OCI-LY1 (cell line): ENCODE measurements around the gene SMIM29.
A peak's percentile ranks its signal among the peaks of the same experiment; 100 is the strongest.

ENCODE experiments used
- H2AFZ ChIP-seq: fragments of 200-600 bp; sonication (generic), shearing (Covaris generic); 2 replicates; pipeline ENCODE4 v1.6.0; 2014; ENCODE audit warnings: antibody characterized with exemption, mild to moderate bottlenecking, low read length
- H3F3A ChIP-seq: fragments of 200-600 bp; sonication (generic), shearing (Covaris generic); 2 replicates; pipeline ENCODE4 v1.6.0; 2014; ENCODE audit warnings: mild to moderate bottlenecking, antibody characterized with exemption, low read length, moderate library complexity; ENCODE audit not compliant: insufficient read depth
- H3K27ac ChIP-seq: fragments of 200-600 bp; sonication (generic); 2 replicates; pipeline ENCODE4 v1.5.1; 2014; ENCODE audit warnings: low read length, mixed run types, mild to moderate bottlenecking, low read depth; ENCODE audit not compliant: poor library complexity, severe bottlenecking
- H3K27me3 ChIP-seq: fragments of 200-600 bp; sonication (generic); 2 replicates; pipeline ENCODE4 v1.6.0; 2014; ENCODE audit warnings: antibody characterized with exemption, mild to moderate bottlenecking, low read length, moderate library complexity; ENCODE audit not compliant: insufficient read depth
- H3K36me3 ChIP-seq: fragments of 200-600 bp; sonication (generic); 2 replicates; pipeline ENCODE4 v1.6.1; 2014; ENCODE audit warnings: mild to moderate bottlenecking, antibody characterized with exemption, low read length, moderate library complexity, mixed read lengths; ENCODE audit not compliant: insufficient read depth
- H3K4me1 ChIP-seq: fragments of 200-600 bp; sonication (generic); 2 replicates; pipeline ENCODE4 v1.5.1; 2014; ENCODE audit warnings: mild to moderate bottlenecking, low read length, moderate library complexity; ENCODE audit not compliant: insufficient read depth, severe bottlenecking
- H3K4me2 ChIP-seq: fragments of 200-600 bp; sonication (generic), shearing (Covaris generic); 2 replicates; pipeline ENCODE4 v1.6.1; 2014; ENCODE audit warnings: low read length
- H3K4me3 ChIP-seq: fragments of 200-600 bp; sonication (generic); 2 replicates; pipeline ENCODE4 v1.5.1; 2014; ENCODE audit warnings: low read length, low read depth, mild to moderate bottlenecking, mixed read lengths; ENCODE audit not compliant: poor library complexity, severe bottlenecking
- H3K79me2 ChIP-seq: fragments of 200-600 bp; shearing (Covaris generic); 2 replicates; pipeline ENCODE4 v1.6.1; 2016; ENCODE audit warnings: mixed run types, low read length, mixed read lengths; ENCODE audit not compliant: insufficient read depth
- H3K9ac ChIP-seq: fragments of 200-600 bp; sonication (generic), shearing (Covaris generic); 2 replicates; pipeline ENCODE4 v1.6.1; 2014; ENCODE audit warnings: mild to moderate bottlenecking, low read length, mixed read lengths
- H3K9me2 ChIP-seq: fragments of 200-600 bp; sonication (generic), shearing (Covaris generic); 2 replicates; pipeline ENCODE4 v1.6.1; 2014; ENCODE audit warnings: low read depth, mild to moderate bottlenecking, low read length, mixed read lengths
- H3K9me3 ChIP-seq: fragments of 200-600 bp; shearing (Covaris generic); 2 replicates; pipeline ENCODE4 v1.6.1; 2014; ENCODE audit warnings: low read length, mixed read lengths
- H4K20me1 ChIP-seq: fragments of 200-600 bp; sonication (generic), shearing (Covaris generic); 2 replicates; pipeline ENCODE4 v1.6.0; 2016; ENCODE audit warnings: mild to moderate bottlenecking, low read length; ENCODE audit not compliant: insufficient read depth
- EZH2 ChIP-seq: fragments of 200-600 bp; sonication (generic), shearing (Covaris generic); IDR thresholded peaks from 2 replicates; pipeline ENCODE4 v1.8.0; 2017; ENCODE audit warnings: borderline replicate concordance, mixed run types, mild to moderate bottlenecking, antibody characterized with exemption, low read length, moderate library complexity, mixed read lengths
- TF ChIP-seq, protein P1 (sequence below): fragments of 200-600 bp; sonication (generic), shearing (Covaris generic); IDR thresholded peaks from 2 replicates; pipeline ENCODE4 v1.5.1; 2017; ENCODE audit warnings: mild to moderate bottlenecking, antibody characterized with exemption, low read length, moderate library complexity, mixed read lengths

SMIM29 gene

DNA sequence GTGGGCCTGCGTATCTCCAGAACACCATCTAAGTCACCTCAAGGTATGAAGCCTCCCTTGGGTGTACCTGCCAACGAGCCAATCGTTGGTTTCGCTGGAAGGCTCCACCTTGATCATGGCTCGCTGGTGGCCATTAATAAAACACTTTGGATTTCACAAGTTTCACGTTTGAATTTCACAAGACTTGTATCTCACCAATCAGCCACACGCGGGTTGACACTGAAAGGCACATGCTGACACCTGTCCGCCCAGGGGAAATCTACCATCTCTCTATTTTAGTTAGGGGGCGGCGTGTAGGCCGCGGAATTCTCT lies 12.7 kb downstream of the SMIM29 start:
- H3F3A ChIP-seq, result no peaks in the 10 kb centered on the region; the same call in 1 of the 2 replicates
- peaks cover 40% of the 10 kb centered on the region for H3K4me1 ChIP-seq
- H3K27ac ChIP-seq, result peak overlapping the region; percentile 92
- peak overlapping the region; percentile 92 for H3K9ac ChIP-seq
- H3K9me3 ChIP-seq, result no peaks in the 10 kb centered on the region
- H3K4me3 ChIP-seq, result peak overlapping the region; percentile 69
- H4K20me1 ChIP-seq, result no peaks in the 10 kb centered on the region
- H3K36me3 ChIP-seq, result peaks cover 35% of the 10 kb centered on the region
- no peak for TF ChIP-seq EZH2
- H3K27me3 ChIP-seq, result no peaks in the 10 kb centered on the region
- H2AFZ ChIP-seq, result no peak overlapping the region
- H3K79me2 ChIP-seq, result peaks cover 32% of the 10 kb centered on the region
- no peaks in the 10 kb centered on the region for H3K9me2 ChIP-seq
- H3K4me2 ChIP-seq, result peak overlapping the region; percentile 74

DNA sequence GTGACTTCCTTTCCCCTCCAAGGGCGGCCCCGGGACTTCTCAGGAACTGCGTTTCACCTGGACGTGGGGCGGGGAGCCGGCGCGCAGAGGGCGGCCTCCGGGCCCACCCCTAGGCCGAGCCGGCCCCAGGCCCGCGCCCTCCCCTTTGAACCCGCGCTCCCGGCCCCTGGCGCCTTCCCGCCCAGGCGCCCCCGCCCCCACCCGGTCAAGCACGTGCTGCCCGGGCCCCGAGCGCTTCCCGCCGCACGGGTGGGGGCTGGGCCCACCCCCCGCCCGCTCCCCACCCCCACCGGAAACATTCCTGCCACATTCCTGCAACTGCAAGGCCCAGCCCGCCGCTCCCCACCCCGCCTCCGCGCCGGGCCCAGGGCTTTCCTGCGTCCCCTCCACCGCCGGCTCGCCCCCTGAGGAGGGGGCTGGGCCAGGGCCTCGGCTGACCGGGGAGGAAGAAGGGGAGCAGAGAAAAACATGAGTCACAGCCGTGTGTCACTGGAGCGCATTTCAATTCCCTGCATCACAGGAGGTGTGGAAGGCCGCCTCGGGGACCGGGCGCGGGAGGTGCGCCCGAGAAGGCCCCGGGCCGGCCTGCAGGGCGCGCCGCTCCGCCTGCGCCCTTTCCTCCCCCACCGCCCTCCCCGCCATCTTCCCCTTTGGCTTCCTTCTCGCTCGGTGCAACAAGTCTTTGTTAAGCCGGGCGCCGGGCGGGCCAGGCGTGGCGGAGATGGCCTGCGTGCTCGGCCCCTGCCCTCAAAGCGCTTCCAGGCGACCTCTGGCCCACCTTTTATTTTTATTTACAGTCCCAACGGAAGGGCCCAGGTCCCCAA lies 13.3 kb downstream of the SMIM29 start:
- no peak overlapping the region for H2AFZ ChIP-seq
- H3K9me2 ChIP-seq, result no peaks in the 10 kb centered on the region
- H3K9ac ChIP-seq, result peak overlapping the region; percentile 92
- no peaks in the 10 kb centered on the region for H3K9me3 ChIP-seq
- H3K4me2 ChIP-seq, result peak overlapping the region; percentile 74
- peak overlapping the region; percentile 69 for H3K4me3 ChIP-seq
- TF ChIP-seq EZH2, result no peak
- TF ChIP-seq, protein P1, sequence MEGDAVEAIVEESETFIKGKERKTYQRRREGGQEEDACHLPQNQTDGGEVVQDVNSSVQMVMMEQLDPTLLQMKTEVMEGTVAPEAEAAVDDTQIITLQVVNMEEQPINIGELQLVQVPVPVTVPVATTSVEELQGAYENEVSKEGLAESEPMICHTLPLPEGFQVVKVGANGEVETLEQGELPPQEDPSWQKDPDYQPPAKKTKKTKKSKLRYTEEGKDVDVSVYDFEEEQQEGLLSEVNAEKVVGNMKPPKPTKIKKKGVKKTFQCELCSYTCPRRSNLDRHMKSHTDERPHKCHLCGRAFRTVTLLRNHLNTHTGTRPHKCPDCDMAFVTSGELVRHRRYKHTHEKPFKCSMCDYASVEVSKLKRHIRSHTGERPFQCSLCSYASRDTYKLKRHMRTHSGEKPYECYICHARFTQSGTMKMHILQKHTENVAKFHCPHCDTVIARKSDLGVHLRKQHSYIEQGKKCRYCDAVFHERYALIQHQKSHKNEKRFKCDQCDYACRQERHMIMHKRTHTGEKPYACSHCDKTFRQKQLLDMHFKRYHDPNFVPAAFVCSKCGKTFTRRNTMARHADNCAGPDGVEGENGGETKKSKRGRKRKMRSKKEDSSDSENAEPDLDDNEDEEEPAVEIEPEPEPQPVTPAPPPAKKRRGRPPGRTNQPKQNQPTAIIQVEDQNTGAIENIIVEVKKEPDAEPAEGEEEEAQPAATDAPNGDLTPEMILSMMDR, result no peak
- no peaks in the 10 kb centered on the region; the same call in 1 of the 2 replicates for H3F3A ChIP-seq
- H3K4me1 ChIP-seq, result peaks cover 40% of the 10 kb centered on the region
- no peaks in the 10 kb centered on the region for H3K27me3 ChIP-seq
- no peaks in the 10 kb centered on the region for H4K20me1 ChIP-seq
- peaks cover 30% of the 10 kb centered on the region for H3K36me3 ChIP-seq
- peaks cover 31% of the 10 kb centered on the region for H3K79me2 ChIP-seq
- peak overlapping the region; percentile 92 for H3K27ac ChIP-seq

DNA sequence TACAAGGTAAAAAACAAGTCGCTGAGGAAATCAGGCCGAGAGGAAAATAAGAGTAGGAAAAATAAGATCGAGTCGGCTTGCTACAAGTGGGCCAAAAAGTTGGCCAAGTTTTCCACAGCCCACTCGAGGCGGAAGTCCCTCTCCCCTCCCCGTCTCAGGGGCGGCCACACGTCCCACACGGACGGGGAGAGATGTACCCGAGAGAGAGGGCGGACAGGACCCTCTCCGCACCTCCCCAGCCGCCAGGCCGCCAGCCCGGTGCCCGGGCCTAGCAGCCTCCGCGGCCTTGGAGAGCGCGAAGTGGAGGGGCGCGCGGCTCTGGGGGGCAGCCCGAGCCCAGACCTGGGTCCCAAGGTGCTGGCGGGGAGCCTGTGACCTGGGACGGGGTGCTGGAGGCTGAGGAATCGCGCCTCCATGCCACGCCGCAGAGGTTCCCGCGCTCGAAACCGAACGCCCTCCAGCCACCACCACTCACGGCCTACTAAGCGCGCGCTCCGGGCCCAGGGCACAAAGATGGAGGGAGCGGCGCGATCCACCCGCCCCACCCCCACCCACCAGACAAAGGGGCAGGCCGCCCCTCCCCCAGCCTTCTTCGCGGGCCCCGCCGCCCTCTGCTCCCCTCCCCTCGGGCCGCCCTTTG lies 14.0 kb downstream of the SMIM29 start:
- Histone ChIP-seq H3K36me3 (peaks cover 22% of the 10 kb centered on the region), H3K9ac (peak overlapping the region; percentile 92), H3K4me2 (peak overlapping the region; percentile 74), H3K27me3 (no peaks in the 10 kb centered on the region), H3K9me2 (no peaks in the 10 kb centered on the region), H4K20me1 (no peaks in the 10 kb centered on the region), H3K79me2 (peaks cover 23% of the 10 kb centered on the region), H3K4me3 (peak overlapping the region; percentile 69), H2AFZ (no peak overlapping the region), H3K4me1 (peaks cover 34% of the 10 kb centered on the region), H3K27ac (peak overlapping the region; percentile 51), H3F3A (no peaks in the 10 kb centered on the region; the same call in 1 of the 2 replicates), H3K9me3 (no peaks in the 10 kb centered on the region)
- TF ChIP-seq EZH2, result no peak
- TF ChIP-seq, protein P1, result no peak
